Sigmoid colon (tissue), 7 donors: ENCODE measurements around the gene TSC22D1. TPM values are rescaled to one million over a fixed set of nuclear protein-coding genes. Genes with fewer than 3 reads are reported as not detected.

Source experiments
- DNase-seq: peaks from one replicate; pipeline ENCODE4 v3.0.0-alpha.2; 2019
- H3K27ac ChIP-seq, 4 donors: fragments of 200-600 bp; sonication (generic); one replicate each; pipeline ENCODE4 v1.5.1; 2016 to 2019; ENCODE audit warnings: mild to moderate bottlenecking in 1 of 4
- H3K27me3 ChIP-seq, 3 donors: fragments of 200-600 bp; sonication (generic); one replicate each; pipeline ENCODE4 v1.5.1; 2019; ENCODE audit warnings: mild to moderate bottlenecking in 1 of 3
- H3K36me3 ChIP-seq, 4 donors: fragments of 200-600 bp; sonication (generic); one replicate each; pipeline ENCODE4 v1.5.1; 2016 to 2019
- H3K4me1 ChIP-seq, 4 donors: fragments of 200-600 bp; sonication (generic); one replicate each; pipeline ENCODE4 v1.5.1; 2017 to 2019
- H3K4me3 ChIP-seq, 4 donors: fragments of 200-600 bp; sonication (generic); one replicate each; pipeline ENCODE4 v1.5.1; 2017 to 2019; ENCODE audit warnings: mild to moderate bottlenecking in 2 of 4, moderate library complexity in 1 of 4
- H3K9me3 ChIP-seq, 4 donors: fragments of 200-600 bp in 3 of 4; sonication (generic) in 3 of 4; one replicate each; pipeline versions ENCODE4 v1.5.1 to v1.6.1; 2013 to 2019
- EP300 ChIP-seq, 4 donors: sonication (generic); formaldehyde crosslinking; IDR thresholded peaks; one replicate each; pipeline ENCODE4 v1.6.1; 2017; ENCODE audit warnings: antibody characterized with exemption in 4 of 4
- POLR2A ChIP-seq, 2 donors: fragments of 450-650 bp; IDR thresholded peaks; one replicate each; pipeline ENCODE4 v1.6.1; 2016; ENCODE audit warnings: antibody characterized with exemption in 2 of 2, mild to moderate bottlenecking in 2 of 2, moderate library complexity in 2 of 2
- POLR2AphosphoS5 ChIP-seq, 4 donors: sonication (generic); formaldehyde crosslinking; IDR thresholded peaks; one replicate each; pipeline ENCODE4 v1.6.1; 2017; ENCODE audit warnings: antibody characterized with exemption in 4 of 4
- WGBS, 2 donors: extraction: QIAGEN DNeasy Blood & Tissue Kit; methylation state at CpG; one replicate each; pipeline ENCODE4 v1.1.7; 2013; 5-methylcytosine and 5-hydroxymethylcytosine counted together
- intact Hi-C: fragments of 100-400 bp; cut with DNase I; formaldehyde crosslinking; loops from one replicate; pipeline ENCODE4 v1.15.1; 2023
- polyA plus RNA-seq, 3 donors: library from polyadenylated mRNA; stranded (reverse); fragments of 200-250 nt; gene quantifications; one replicate each; pipeline ENCODE4 v1.2.3, GENCODE V29; 2013
- total RNA-seq, 4 donors: library from RNA; depleted of rRNA; stranded (reverse); fragments of >200 nt; gene quantifications; one replicate each; pipeline ENCODE4 v1.1.0, GENCODE V29; 2016
- TF ChIP-seq, protein P1 (sequence below), 4 experiments: fragments of 450-650 bp in 3 of 4; fragments of 200-600 bp in 1 of 4; IDR thresholded peaks; one replicate each; pipeline ENCODE4 v1.5.1; 2016 to 2019; ENCODE audit warnings: antibody characterized with exemption in 4 of 4, mild to moderate bottlenecking in 3 of 4, moderate library complexity in 2 of 4
- donor health status: healthy with polysubstance abuse.
- donor health status: Bipolar disorder and iron deficiency.
- donor health status: healthy.

Gene TSC22D1
- total and polyA plus RNA-seq, 7 donors = 121 to 225 (median 176) TPM

DNA sequence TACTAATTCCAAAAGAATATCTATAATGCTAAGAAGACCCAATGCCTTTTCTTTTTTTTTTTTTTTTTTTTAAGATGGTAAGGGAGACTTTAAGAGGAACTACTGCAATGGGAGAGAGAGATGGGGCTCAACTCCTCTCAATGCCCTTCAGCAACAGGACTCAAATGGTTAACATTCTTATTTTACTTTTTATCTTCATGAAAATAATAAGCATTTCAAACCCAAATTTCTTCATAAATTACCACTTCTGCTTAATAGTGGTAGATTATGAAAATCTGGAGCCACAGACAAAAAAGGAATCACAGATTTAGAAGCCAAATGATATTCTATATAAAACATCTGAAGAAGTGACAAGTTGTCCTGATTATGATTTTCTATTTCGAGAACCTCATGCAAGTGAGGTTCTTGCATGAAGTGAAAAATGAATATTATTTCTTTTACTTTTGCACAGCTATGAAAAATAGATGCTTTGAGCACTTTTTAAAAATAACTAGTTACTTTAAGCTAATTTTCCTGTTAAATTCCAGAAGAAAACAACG is 128.3 kb downstream of the TSC22D1 start:
- intact Hi-C loops = no loop called here
- Histone ChIP-seq H3K9me3 (no peaks in the 10 kb centered on the region), H3K27me3 (no peaks in the 10 kb centered on the region), H3K27ac (no peak overlapping the region), H3K36me3 (no peaks in the 10 kb centered on the region), H3K4me3 (no peak overlapping the region), H3K4me1 (no peaks in the 10 kb centered on the region)
- TF ChIP-seq POLR2AphosphoS5 (IDR thresholded peaks at IDR 0.05) = no peak
- TF ChIP-seq, protein P1, sequence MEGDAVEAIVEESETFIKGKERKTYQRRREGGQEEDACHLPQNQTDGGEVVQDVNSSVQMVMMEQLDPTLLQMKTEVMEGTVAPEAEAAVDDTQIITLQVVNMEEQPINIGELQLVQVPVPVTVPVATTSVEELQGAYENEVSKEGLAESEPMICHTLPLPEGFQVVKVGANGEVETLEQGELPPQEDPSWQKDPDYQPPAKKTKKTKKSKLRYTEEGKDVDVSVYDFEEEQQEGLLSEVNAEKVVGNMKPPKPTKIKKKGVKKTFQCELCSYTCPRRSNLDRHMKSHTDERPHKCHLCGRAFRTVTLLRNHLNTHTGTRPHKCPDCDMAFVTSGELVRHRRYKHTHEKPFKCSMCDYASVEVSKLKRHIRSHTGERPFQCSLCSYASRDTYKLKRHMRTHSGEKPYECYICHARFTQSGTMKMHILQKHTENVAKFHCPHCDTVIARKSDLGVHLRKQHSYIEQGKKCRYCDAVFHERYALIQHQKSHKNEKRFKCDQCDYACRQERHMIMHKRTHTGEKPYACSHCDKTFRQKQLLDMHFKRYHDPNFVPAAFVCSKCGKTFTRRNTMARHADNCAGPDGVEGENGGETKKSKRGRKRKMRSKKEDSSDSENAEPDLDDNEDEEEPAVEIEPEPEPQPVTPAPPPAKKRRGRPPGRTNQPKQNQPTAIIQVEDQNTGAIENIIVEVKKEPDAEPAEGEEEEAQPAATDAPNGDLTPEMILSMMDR (IDR thresholded peaks at IDR 0.05) = no peak
- TF ChIP-seq EP300 (IDR thresholded peaks at IDR 0.05) = no peak
- DNase-seq = no peak
- WGBS, 2 donors = 84 to 90% methylated on average over 2 of the region's 2 CpGs

DNA sequence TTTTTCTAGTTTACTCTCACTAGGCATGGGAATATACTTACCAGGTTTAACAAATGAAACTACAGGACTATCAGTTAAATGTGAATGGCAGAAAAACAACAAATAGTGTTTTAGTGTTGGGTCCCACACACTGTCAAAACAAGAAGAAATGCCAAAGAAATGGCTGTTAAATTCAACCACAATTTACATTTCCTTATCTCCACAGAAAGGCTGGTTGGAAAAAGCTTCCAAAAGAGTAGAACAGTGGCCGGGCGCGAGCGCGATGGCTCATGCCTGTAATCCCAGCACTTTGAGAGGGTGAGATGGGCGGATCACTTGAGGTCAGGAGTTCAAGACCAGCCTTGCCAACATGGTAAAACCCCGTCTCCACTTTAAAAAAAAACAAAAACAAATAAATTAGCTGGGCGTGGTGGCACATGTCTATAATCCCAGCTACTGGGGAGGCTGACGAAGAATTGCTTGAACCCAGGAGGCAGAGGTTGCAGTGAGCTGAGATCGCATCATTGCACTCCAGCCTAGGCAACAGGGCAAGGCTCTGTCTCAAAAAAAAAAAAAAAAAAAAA is 136.0 kb downstream of the TSC22D1 start:
- peaks cover 0 to 10% (median 7%) of the 10 kb centered on the region in 4 donors for H3K4me1 ChIP-seq
- H3K9me3 ChIP-seq = no peaks in the 10 kb centered on the region
- no peak for DNase-seq
- TF ChIP-seq POLR2AphosphoS5 (IDR thresholded peaks at IDR 0.05) = no peak
- no peak for TF ChIP-seq EP300 (IDR thresholded peaks at IDR 0.05)
- TF ChIP-seq POLR2A (IDR thresholded peaks at IDR 0.05) = no peak
- TF ChIP-seq, protein P1 (IDR thresholded peaks at IDR 0.05) = no peak
- no peak overlapping the region for H3K4me3 ChIP-seq
- no peaks in the 10 kb centered on the region for H3K36me3 ChIP-seq
- no peaks in the 10 kb centered on the region for H3K27me3 ChIP-seq
- WGBS, 2 donors = 41 to 79% methylated on average over 10 of the region's 10 CpGs
- no peak overlapping the region for H3K27ac ChIP-seq
- intact Hi-C loops = no loop called here

DNA sequence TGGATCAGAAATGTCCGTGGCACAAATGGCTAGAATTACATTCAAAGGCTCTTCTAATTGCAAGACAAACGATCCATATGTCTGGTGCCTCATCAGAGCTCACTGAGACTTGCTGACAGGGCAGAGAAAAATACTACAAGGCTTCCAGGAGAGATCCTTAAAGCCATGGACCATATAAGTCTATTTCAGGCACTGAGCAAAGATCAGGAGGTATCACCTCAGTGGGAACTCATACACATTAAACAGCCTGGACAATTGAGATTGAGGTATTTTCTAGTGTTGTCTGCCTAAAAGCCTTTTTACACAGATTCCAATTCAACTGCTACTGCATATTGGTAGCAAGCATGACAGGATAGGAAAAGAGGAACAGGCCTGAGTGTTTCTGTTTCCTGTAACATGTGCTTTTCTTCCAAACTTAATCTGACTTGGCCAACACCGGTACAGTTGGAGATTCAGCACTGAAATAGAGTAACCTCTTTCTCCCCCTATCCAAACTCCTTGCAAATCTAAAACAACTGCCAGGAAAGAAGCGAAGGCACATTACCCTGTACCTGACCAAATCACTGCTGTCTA is 136.6 kb downstream of the TSC22D1 start:
- WGBS, 2 donors = 53 to 71% methylated on average over 4 of the region's 4 CpGs
- Histone ChIP-seq H3K27ac (no peak overlapping the region), H3K36me3 (peaks cover under 1 to 4% (median 2%) of the 10 kb centered on the region in 4 donors), H3K4me1 (peaks cover 0 to 13% (median 8%) of the 10 kb centered on the region in 4 donors), H3K9me3 (no peaks in the 10 kb centered on the region), H3K27me3 (no peaks in the 10 kb centered on the region), H3K4me3 (no peak overlapping the region)
- intact Hi-C loops = loop anchor here (5.0 kb wide), 1 partner anchor 297 kb away; no protein-coding TSS in a partner anchor
- no peak for TF ChIP-seq POLR2A (IDR thresholded peaks at IDR 0.05)
- TF ChIP-seq, protein P1 (IDR thresholded peaks at IDR 0.05) = no peak
- no peak for TF ChIP-seq EP300 (IDR thresholded peaks at IDR 0.05)
- TF ChIP-seq POLR2AphosphoS5 (IDR thresholded peaks at IDR 0.05) = no peak
- DNase-seq = no peak

DNA sequence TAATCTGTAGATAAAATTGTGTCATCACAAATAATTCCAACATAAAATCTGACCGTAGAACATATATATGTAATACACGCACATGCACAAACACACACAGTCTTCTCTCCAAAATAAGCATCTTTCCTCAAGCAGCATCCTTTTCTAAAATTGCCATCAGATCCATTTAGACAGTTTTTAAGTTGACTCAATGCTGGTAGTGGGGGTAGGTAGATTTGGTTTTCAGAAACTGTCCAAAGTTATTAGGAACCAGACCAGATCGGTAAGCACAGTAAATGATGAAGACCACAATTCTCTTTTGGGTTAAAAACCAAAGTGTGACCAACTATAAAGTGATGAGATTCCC is 137.9 kb downstream of the TSC22D1 start:
- Histone ChIP-seq H3K9me3 (no peaks in the 10 kb centered on the region), H3K4me1 (peaks cover 0 to 24% (median 14%) of the 10 kb centered on the region in 4 donors), H3K36me3 (peaks cover 8 to 17% (median 10%) of the 10 kb centered on the region in 4 donors), H3K27ac (no peak overlapping the region), H3K4me3 (no peak overlapping the region), H3K27me3 (no peaks in the 10 kb centered on the region)
- 8 to 15% methylated on average over 3 of the region's 3 CpGs for WGBS, 2 donors
- intact Hi-C loops = loop anchor here (1.0 to 5.0 kb wide), 2 partner anchors 296 to 530 kb away; no protein-coding TSS in a partner anchor
- DNase-seq = no peak
- TF ChIP-seq, protein P1 (IDR thresholded peaks at IDR 0.05) = no peak
- TF ChIP-seq EP300 (IDR thresholded peaks at IDR 0.05) (no peak), POLR2A (IDR thresholded peaks at IDR 0.05) (no peak), POLR2AphosphoS5 (IDR thresholded peaks at IDR 0.05) (no peak)
